Left ventricle myocardium inferior (tissue), 1 donor: ENCODE measurements around the gene CYP1A2. TPM values are rescaled to one million over a fixed set of nuclear protein-coding genes. Genes with fewer than 3 reads are reported as not detected.

ENCODE experiments used
- DNase-seq: peaks from one replicate; pipeline ENCODE4 v3.0.0-alpha.2; 2020
- H3K27ac ChIP-seq: fragments of 200-600 bp; replicated peaks from 2 replicates; pipeline ENCODE4 v1.8.0; 2021
- H3K27me3 ChIP-seq: fragments of 200-600 bp; 2 replicates; pipeline ENCODE4 v1.8.0; 2021; ENCODE audit warnings: low read depth
- H3K36me3 ChIP-seq: fragments of 200-600 bp; 2 replicates; pipeline ENCODE4 v1.8.0; 2021
- H3K4me1 ChIP-seq: fragments of 200-600 bp; 2 replicates; pipeline ENCODE4 v1.8.0; 2021
- H3K4me3 ChIP-seq: fragments of 200-600 bp; 2 replicates; pipeline ENCODE4 v1.8.0; 2021; ENCODE audit warnings: mild to moderate bottlenecking, moderate library complexity
- H3K9me3 ChIP-seq: fragments of 200-600 bp; replicated peaks from 2 replicates; pipeline ENCODE4 v1.8.0; 2021
- CTCF ChIP-seq: fragments of 200-600 bp; IDR thresholded peaks from 2 replicates; pipeline ENCODE4 v1.8.0; 2021; ENCODE audit warnings: antibody characterized with exemption, mild to moderate bottlenecking, borderline replicate concordance
- intact Hi-C: fragments of 100-400 bp; cut with micrococcal nuclease; formaldehyde crosslinking; loops from one replicate; pipeline ENCODE4 v1.11.0; 2022
- total RNA-seq: library from RNA; stranded (reverse); fragmentation: NEBNext Ultra II Directional; extraction: Animal tissue kit (Norgen Biotek cat#: 25700); gene quantifications from one replicate; pipeline ENCODE4 v1.2.1, GENCODE V29; 2021
- donor health status: DM: no; HTN: yes; CAD: no; lungs with severe emphysema.

Gene CYP1A2
- total RNA-seq, 1 donor from 2014 or later: not detected

GRCh38 chr15:74793135-74794028, 44.7 kb downstream of the CYP1A2 start:
- Histone ChIP-seq H3K27me3 (no peaks in the 10 kb centered on the region), H3K4me3 (no peak overlapping the region), H3K4me1 (peaks cover 78% of the 10 kb centered on the region), H3K9me3 (no peaks in the 10 kb centered on the region), H3K36me3 (no peaks in the 10 kb centered on the region), H3K27ac (peak overlapping the region; percentile 17)
- intact Hi-C loops: no loop called here
- peak; percentile 31 for TF ChIP-seq CTCF
- no peak for DNase-seq

DNA sequence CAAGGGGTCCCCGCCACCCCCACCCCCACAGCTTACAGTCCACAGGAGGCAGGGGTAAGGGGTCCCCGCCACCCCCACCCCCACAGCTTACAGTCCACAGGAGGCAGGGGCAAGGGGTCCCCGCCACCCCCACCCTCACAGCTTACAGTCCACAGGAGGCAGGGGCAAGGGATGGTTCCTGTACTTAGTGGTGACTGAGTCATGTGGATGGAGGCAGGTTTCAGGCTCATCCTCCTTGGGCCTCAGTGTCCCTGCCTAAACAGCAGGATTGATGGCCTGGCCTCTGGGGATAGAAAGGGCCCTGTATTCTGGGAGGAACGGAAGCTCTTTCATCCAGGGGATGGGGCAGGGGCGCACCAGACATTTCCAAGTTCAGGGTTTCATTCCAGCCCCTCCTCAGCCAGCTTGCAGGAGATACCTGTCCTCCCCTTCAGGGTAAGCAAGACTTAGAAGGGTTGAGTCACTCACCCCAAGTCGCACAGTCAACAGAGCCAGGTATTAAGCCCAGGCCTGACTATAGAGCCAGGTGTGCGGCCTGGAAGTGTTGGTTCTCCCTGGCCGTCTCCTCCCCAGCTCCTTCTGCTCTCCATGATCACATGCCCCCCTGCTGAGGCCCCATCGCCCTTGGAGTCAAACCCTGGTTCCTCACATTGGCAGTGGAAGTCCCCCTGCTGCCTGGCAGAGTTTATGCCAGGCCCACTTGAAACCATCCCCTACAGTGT, 45.8 kb downstream of the CYP1A2 start:
- H3K36me3 ChIP-seq: peaks cover 5% of the 10 kb centered on the region
- intact Hi-C loops: no loop called here
- DNase-seq: no peak
- H3K4me1 ChIP-seq: peaks cover 78% of the 10 kb centered on the region
- H3K27me3 ChIP-seq: no peaks in the 10 kb centered on the region
- H3K4me3 ChIP-seq: no peak overlapping the region
- TF ChIP-seq CTCF: no peak
- no peaks in the 10 kb centered on the region for H3K9me3 ChIP-seq
- H3K27ac ChIP-seq: peak overlapping the region; percentile 16

- Histone ChIP-seq H3K4me1 (peaks cover 78% of the 10 kb centered on the region), H3K27ac (no peak overlapping the region), H3K4me3 (no peak overlapping the region), H3K9me3 (no peaks in the 10 kb centered on the region), H3K36me3 (peaks cover 10% of the 10 kb centered on the region), H3K27me3 (no peaks in the 10 kb centered on the region)
- intact Hi-C loops: no loop called here
- DNase-seq: no peak
- no peak for TF ChIP-seq CTCF
Observed at GRCh38 chr15:74794970-74795349, 46.3 kb downstream of the CYP1A2 start.

GRCh38 chr15:74795966-74796625, 47.5 kb downstream of the CYP1A2 start:
- intact Hi-C loops: no loop called here
- no peak for DNase-seq
- Histone ChIP-seq H3K9me3 (no peaks in the 10 kb centered on the region), H3K4me1 (peaks cover 75% of the 10 kb centered on the region), H3K27ac (no peak overlapping the region), H3K4me3 (no peak overlapping the region), H3K27me3 (no peaks in the 10 kb centered on the region), H3K36me3 (peaks cover 17% of the 10 kb centered on the region)
- no peak for TF ChIP-seq CTCF

DNA sequence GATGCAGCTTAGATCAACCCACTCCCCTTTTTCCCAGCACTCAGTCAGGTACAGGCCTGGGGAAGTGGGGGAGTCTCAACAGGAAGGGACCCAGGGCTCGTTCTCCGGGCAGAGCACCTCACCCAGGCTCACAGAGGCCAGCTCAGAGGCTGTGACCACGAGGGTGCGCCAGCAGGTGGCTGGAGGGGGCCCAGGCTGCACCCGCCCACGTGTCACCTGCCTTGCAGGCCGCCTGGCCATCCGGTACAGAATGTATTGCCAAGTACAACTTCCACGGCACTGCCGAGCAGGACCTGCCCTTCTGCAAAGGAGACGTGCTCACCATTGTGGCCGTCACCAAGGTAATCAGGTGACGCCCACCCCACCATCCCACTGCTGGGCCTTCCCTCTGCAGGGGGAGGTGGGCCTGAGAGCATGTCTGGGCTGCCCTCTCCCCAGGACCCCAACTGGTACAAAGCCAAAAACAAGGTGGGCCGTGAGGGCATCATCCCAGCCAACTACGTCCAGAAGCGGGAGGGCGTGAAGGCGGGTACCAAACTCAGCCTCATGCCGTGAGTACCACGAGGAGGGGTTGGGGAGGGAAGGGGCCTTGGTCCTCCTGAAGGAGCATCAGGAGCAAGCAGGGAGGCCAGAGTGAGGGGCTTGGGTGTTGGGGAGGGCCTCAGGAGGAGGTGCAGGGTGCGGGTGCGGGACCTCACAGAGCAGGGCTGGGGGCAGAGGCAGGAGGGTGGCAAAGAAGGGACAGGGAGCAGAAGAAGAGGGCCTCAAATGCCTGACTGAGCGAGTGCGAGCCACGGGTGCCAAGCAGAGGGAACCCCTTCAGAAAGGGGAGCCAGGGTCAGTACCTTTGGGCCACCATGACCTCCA, 50.0 kb downstream of the CYP1A2 start:
- no peaks in the 10 kb centered on the region for H3K27me3 ChIP-seq
- peaks cover 43% of the 10 kb centered on the region for H3K36me3 ChIP-seq
- peak; percentile 46 for TF ChIP-seq CTCF
- H3K4me1 ChIP-seq: peaks cover 50% of the 10 kb centered on the region
- no peak overlapping the region for H3K4me3 ChIP-seq
- DNase-seq: peak; percentile 69
- H3K27ac ChIP-seq: peak overlapping the region; percentile 76
- intact Hi-C loops: no loop called here
- no peaks in the 10 kb centered on the region for H3K9me3 ChIP-seq
